HAP-1 (cell line): Measurements from ENCODE around the gene CAMK2B.
"Not testable (repeated sequence)": the region's sequence is repeated elsewhere in the genome, so short reads cannot be mapped to it uniquely, and the experiment has no call there.

ENCODE experiments used
- DNase-seq, 2 experiments: peaks; one replicate each; pipeline ENCODE4 v3.0.0-alpha.2; 2016 to 2020; ENCODE audit warnings: low spot score in 2 of 2
- H3K27me3 ChIP-seq: fragments of 250-450 bp; sonication (Bioruptor Pico); 2 replicates; pipeline ENCODE4 v1.5.1; 2020; ENCODE audit warnings: low read depth, mild to moderate bottlenecking, moderate library complexity
- H3K36me3 ChIP-seq: fragments of 250-450 bp; sonication (Bioruptor Pico); replicated peaks from 2 replicates; pipeline ENCODE4 v1.5.1; 2020; ENCODE audit warnings: mild to moderate bottlenecking
- H3K4me1 ChIP-seq: fragments of 250-450 bp; sonication (Bioruptor Pico); 2 replicates; pipeline ENCODE4 v1.5.1; 2020; ENCODE audit warnings: mild to moderate bottlenecking
- H3K4me3 ChIP-seq: fragments of 250-450 bp; sonication (Bioruptor Pico); 2 replicates; pipeline ENCODE4 v1.5.1; 2020; ENCODE audit warnings: mild to moderate bottlenecking, moderate library complexity
- H3K9me3 ChIP-seq: fragments of 250-450 bp; sonication (Bioruptor Pico); 2 replicates; pipeline ENCODE4 v1.5.1; 2020; ENCODE audit warnings: mild to moderate bottlenecking, moderate library complexity
- in situ Hi-C: fragments of 300-500 bp; cut with MboI; formaldehyde crosslinking; loops from 3 replicates; pipeline ENCODE4 v1.14.3; 2020; ENCODE audit warnings: low sequenced_read_pairs, inconsistent platforms, mixed read lengths

Gene CAMK2B

DNA sequence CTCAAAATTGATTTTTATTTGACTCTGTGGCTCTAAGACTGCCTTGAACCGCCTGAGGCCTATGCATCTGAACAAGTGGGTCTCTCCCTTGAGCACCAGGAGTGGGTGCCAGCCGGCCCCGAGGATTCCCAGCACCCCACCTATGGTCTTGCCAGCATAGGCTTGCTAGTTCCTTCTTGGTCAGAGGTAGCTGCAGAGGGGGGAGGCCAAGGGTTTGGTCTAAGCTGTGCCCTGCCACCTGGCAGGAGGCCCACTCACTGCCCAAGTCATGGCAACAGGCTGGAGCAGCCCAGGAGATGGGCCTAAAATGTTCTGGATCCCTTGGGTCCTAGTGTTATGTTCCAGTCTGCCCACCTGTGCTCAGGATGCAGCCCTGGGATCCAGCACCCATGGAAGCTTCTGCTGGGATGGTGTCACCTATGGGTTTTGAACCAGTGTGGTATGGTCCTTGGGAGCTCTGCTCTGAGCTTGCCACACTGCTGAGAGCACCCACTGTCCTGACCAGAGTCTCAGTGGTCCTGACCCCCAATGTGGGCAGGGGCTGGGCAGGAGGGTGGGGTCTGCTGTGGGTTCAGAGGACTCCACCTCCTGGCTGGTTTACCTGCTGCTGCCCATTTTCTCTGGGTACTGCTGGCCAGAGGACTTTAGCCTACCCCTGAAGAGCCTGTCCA, 112.1 kb downstream of the CAMK2B start:
- DNase-seq, result no peak
- in situ Hi-C loops, result no loop called here
- Histone ChIP-seq H3K9me3 (no peaks in the 10 kb centered on the region), H3K4me1 (no peaks in the 10 kb centered on the region), H3K36me3 (peaks cover 47% of the 10 kb centered on the region), H3K27me3 (no peaks in the 10 kb centered on the region), H3K4me3 (no peak overlapping the region)

DNA sequence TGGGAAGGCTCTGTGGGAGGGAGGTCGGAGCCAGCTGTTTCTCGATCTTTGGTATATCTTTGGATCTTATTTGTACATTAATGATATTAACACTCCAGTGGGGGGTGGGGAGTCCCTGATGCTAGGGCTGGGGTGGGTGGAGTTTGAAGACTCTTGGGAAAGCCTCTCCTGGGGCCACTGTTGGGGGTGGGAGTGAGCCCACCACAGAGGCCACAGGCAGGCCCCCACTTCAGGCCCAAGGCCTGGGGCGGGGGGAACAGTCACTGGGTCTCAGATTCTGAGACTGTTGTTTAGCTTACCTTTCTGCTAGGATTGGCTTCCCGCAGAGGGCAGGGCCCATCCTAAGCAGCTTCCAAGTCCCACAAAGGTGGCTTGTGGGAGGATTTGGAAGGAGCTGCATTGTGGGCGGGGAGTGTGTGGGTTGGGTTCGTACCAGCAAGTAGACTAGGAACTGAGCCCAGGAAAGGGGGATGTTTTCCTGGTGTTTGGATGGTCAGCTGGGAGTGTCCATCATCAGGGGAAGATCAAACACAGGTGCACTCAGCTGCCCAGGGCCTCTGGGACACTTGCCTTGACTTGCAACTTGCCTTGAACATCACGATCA, 112.7 kb downstream of the CAMK2B start:
- no peak overlapping the region for H3K4me3 ChIP-seq
- DNase-seq, result no peak
- no peaks in the 10 kb centered on the region for H3K27me3 ChIP-seq
- in situ Hi-C loops, result no loop called here
- H3K36me3 ChIP-seq, result peaks cover 54% of the 10 kb centered on the region
- no peaks in the 10 kb centered on the region for H3K9me3 ChIP-seq
- no peaks in the 10 kb centered on the region for H3K4me1 ChIP-seq

- Histone ChIP-seq H3K36me3 (peaks cover 61% of the 10 kb centered on the region), H3K9me3 (no peaks in the 10 kb centered on the region), H3K4me3 (no peak overlapping the region), H3K27me3 (no peaks in the 10 kb centered on the region), H3K4me1 (no peaks in the 10 kb centered on the region)
- no peak for DNase-seq
- in situ Hi-C loops, result no loop called here
Measured at GRCh38 chr7:44212018-44212417, 113.4 kb downstream of the CAMK2B start.

DNA sequence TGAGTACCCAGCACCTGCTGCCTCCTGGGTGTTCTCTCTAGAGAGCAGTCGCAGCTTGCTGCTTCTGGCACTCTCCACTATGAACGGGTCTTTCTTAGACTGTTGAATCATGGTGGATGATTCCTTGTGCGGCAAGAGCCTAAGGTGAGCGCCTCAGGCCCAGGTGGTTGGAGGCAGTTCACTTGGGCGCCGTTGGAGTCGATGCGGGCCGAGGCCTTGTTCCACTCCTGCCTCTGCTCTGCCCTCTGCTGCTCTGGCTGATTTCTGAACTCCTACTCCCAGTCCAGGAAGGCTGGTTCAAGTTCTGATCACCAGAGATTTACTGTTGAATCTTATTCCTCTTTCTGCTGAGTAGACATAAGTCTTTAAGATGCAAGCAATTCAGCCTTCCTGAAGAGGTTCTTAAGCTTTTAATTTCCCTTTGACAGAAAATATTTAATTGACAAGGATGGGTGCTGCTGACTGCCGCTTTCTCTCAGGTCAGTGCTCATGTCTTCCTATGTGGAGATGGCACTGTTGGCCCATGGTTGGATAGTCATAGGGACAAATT, 114.2 kb downstream of the CAMK2B start:
- Histone ChIP-seq H3K4me1 (no peaks in the 10 kb centered on the region), H3K27me3 (no peaks in the 10 kb centered on the region), H3K4me3 (no peak overlapping the region), H3K36me3 (peaks cover 69% of the 10 kb centered on the region), H3K9me3 (no peaks in the 10 kb centered on the region)
- in situ Hi-C loops, result no loop called here
- DNase-seq, result no peak

DNA sequence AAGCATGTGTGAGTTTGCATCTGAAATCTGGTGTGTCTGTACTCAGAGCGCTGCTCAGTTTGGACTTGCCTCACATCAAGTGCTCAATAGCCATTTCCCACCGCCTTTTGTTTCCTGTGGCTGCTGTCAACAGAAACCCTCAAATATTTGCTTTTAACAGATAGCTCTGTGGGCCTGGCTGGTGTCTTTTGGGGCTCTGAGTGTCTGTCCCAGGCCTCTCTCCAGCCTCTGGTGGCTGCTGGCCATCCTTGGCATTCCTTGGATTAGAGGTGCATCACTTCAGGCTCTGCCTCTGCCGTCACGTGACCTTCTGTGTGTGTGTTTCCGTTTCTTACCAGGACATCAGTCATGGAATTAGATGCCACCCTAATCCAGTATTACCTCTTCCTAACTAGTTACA, 115.3 kb downstream of the CAMK2B start:
- Histone ChIP-seq H3K27me3 (no peaks in the 10 kb centered on the region), H3K9me3 (no peaks in the 10 kb centered on the region), H3K4me3 (no peak overlapping the region), H3K4me1 (no peaks in the 10 kb centered on the region), H3K36me3 (peaks cover 75% of the 10 kb centered on the region)
- DNase-seq, result no peak
- in situ Hi-C loops, result no loop called here

DNA sequence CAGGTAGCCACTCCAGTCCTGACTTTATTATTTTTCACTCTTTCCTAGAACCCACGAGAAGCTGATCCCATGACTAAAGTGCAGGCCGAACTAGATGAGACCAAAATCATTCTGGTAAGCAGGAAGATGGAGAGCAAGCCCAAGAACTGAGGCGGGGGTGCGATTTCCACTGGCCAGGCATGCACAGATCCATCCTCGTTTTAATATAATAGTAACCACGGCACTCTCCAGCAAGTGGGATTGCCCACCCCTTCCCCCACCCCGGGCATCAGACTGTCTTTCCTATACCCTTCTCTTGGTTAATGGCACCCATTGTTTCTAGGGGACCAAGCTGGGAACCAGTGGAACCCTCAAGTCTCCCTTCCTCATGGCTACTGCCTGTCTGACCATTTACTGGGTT, 117.3 kb downstream of the CAMK2B start:
- Histone ChIP-seq H3K9me3 (no peaks in the 10 kb centered on the region), H3K36me3 (peaks cover 83% of the 10 kb centered on the region), H3K27me3 (no peaks in the 10 kb centered on the region), H3K4me1 (no peaks in the 10 kb centered on the region), H3K4me3 (no peak overlapping the region)
- in situ Hi-C loops, result no loop called here
- no peak for DNase-seq

- in situ Hi-C loops, result no loop called here
- peaks cover 66% of the 10 kb centered on the region for H3K36me3 ChIP-seq
- no peak for DNase-seq
Measured at GRCh38 chr7:44206008-44206407, 119.4 kb downstream of the CAMK2B start.

GRCh38 chr7:44201813-44202212, 123.6 kb downstream of the CAMK2B start:
- in situ Hi-C loops, result no loop called here
- peak overlapping the region; percentile 90 for H3K4me3 ChIP-seq
- peaks cover 4% of the 10 kb centered on the region for H3K4me1 ChIP-seq
- H3K9me3 ChIP-seq, result peaks cover 6% of the 10 kb centered on the region; the same call in 1 of the 2 replicates
- peaks cover 25% of the 10 kb centered on the region for H3K36me3 ChIP-seq
- no peak for DNase-seq
- no peaks in the 10 kb centered on the region for H3K27me3 ChIP-seq

More at GRCh38 chr7:44206008-44206407, 119.4 kb downstream of the CAMK2B start:
- no peak overlapping the region for H3K4me3 ChIP-seq
- peaks cover 4% of the 10 kb centered on the region for H3K4me1 ChIP-seq
- no peaks in the 10 kb centered on the region for H3K27me3 ChIP-seq
- H3K9me3 ChIP-seq, result no peaks in the 10 kb centered on the region

GRCh38 chr7:44200699-44201461, 124.5 kb downstream of the CAMK2B start, which contains the start of gene YKT6:
Gene YKT6, plus strand, starts transcription at chr7:44200978. Its CDS starts 158 bp downstream, at chr7:44201136.
- no peaks in the 10 kb centered on the region for H3K27me3 ChIP-seq
- in situ Hi-C loops, result no loop called here
- peak; percentile 92 to 96 for DNase-seq
- H3K9me3 ChIP-seq, result peaks cover 6% of the 10 kb centered on the region; the same call in 1 of the 2 replicates
- peaks cover 16% of the 10 kb centered on the region for H3K36me3 ChIP-seq
- H3K4me1 ChIP-seq, result peaks cover 4% of the 10 kb centered on the region
- peak within 1 kb of the TSS; percentile 90 for H3K4me3 ChIP-seq

GRCh38 chr7:44200163-44200562, 125.2 kb downstream of the CAMK2B start:
- H3K4me3 ChIP-seq, in situ Hi-C loops: not testable (repeated sequence)

DNA sequence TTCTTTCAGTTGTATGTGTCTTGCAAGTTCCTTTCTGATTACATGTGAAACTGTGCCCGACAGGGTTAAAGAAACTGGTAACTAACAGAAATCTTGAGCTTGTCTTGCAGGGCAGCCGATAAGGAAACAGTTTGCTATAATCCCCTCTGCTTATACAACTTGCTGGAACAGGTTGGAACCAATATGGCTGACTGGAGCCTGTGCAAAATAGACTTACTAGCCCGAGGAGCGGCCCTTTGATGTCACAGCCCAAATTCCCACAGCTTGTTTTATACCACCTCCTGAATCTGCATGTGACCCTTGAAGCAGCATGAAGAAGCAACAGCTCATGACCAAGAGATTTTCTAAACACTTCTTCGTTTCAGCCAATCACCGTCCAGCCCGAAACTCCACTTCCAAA, 127.9 kb downstream of the CAMK2B start:
- in situ Hi-C loops, result no loop called here
- no peak for DNase-seq
- Histone ChIP-seq H3K4me3 (no peak overlapping the region), H3K36me3 (no peaks in the 10 kb centered on the region), H3K9me3 (peaks cover 6% of the 10 kb centered on the region; the same call in 1 of the 2 replicates), H3K27me3 (no peaks in the 10 kb centered on the region; the same call in 1 of the 2 replicates), H3K4me1 (peaks cover 4% of the 10 kb centered on the region)

More at GRCh38 chr7:44200163-44200562, 125.2 kb downstream of the CAMK2B start:
- H3K4me1 ChIP-seq, H3K9me3 ChIP-seq, DNase-seq, H3K27me3 ChIP-seq: not testable (repeated sequence)
- peaks cover 13% of the 10 kb centered on the region for H3K36me3 ChIP-seq

DNA sequence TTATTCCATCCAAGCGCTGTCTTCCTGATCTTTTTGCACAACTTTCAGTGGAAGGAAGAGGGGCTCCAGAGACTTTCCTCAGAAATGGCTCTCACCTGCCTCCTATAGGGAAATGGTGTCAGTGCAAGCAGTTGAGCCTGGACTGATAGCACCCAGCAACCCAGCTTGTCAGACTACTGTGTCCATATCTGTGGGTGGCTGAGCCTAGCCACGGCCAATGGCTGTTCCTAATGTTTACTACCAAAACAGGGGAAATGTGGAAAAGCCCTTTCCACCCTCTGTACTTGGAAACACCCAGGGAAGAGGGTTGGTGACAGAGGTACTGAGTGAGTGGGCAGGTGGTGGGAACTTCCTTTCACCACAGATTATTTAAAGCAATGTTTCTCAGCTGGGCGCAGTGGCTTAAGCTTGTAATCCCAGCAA, 128.9 kb downstream of the CAMK2B start:
- H3K9me3 ChIP-seq, result peaks cover 6% of the 10 kb centered on the region; the same call in 1 of the 2 replicates
- in situ Hi-C loops, result no loop called here

GRCh38 chr7:44195889-44196288, 129.5 kb downstream of the CAMK2B start:
- in situ Hi-C loops, result no loop called here
- Histone ChIP-seq H3K4me1 (no peaks in the 10 kb centered on the region), H3K36me3 (no peaks in the 10 kb centered on the region)

More for the DNA sequence above, 128.9 kb downstream of the CAMK2B start:
- peak; percentile 16 to 62 for DNase-seq
- Histone ChIP-seq H3K36me3 (no peaks in the 10 kb centered on the region), H3K27me3 (peaks cover 3% of the 10 kb centered on the region), H3K4me1 (no peaks in the 10 kb centered on the region), H3K4me3 (no peak overlapping the region)

More at GRCh38 chr7:44195889-44196288, 129.5 kb downstream of the CAMK2B start:
- peaks cover 6% of the 10 kb centered on the region for H3K27me3 ChIP-seq
- H3K9me3 ChIP-seq, result peaks cover 6% of the 10 kb centered on the region; the same call in 1 of the 2 replicates
- no peak for DNase-seq
- no peak overlapping the region for H3K4me3 ChIP-seq
